Activated CD4-positive, alpha-beta memory T cell treated with anti-CD3 and anti-CD28 coated beads for 36 hours (primary cell): ENCODE results near the gene UBE2F. TPM values are rescaled to one million over a fixed set of nuclear protein-coding genes. Genes with fewer than 3 reads are reported as not detected.

Source experiments
- CTCF ChIA-PET: fragments of 350-600 bp; sonication (Branson Sonifier 250); formaldehyde crosslinking; loops from one replicate; lab custom pipeline; 2021; ENCODE audit warnings: antibody characterized with exemption, inconsistent platforms; lab: Charles Lee
- POLR2A ChIA-PET: fragments of 350-600 bp; sonication (Branson Sonifier 250); formaldehyde crosslinking; loops from one replicate; lab custom pipeline; 2021; ENCODE audit warnings: antibody characterized with exemption; lab: Charles Lee
- DNase-seq: peaks from one replicate; pipeline ENCODE4 v3.0.0-alpha.2; 2020
- H3K27ac Mint-ChIP-seq: one replicate; pipeline ENCODE4 v1.8.0; 2021; ENCODE audit warnings: mixed read lengths
- H3K27me3 Mint-ChIP-seq: one replicate; pipeline ENCODE4 v1.8.0; 2021; ENCODE audit warnings: mixed read lengths
- H3K36me3 Mint-ChIP-seq: one replicate; pipeline ENCODE4 v1.8.0; 2021; ENCODE audit warnings: mixed read lengths
- H3K4me1 Mint-ChIP-seq: one replicate; pipeline ENCODE4 v1.8.0; 2021; ENCODE audit warnings: low read depth, mixed read lengths
- H3K4me3 Mint-ChIP-seq: one replicate; pipeline ENCODE4 v1.8.0; 2021; ENCODE audit warnings: mild to moderate bottlenecking, mixed read lengths
- H3K9me3 Mint-ChIP-seq: one replicate; pipeline ENCODE4 v1.8.0; 2021; ENCODE audit warnings: mixed read lengths
- intact Hi-C: fragments of 100-400 bp; cut with micrococcal nuclease; formaldehyde crosslinking; loops from one replicate; pipeline ENCODE4 v1.15.1; 2023
- total RNA-seq, 2 experiments: library from RNA; stranded (reverse); gene quantifications; one replicate each; pipeline ENCODE4 v1.2.3, GENCODE V29; 2021

UBE2F gene
- total RNA-seq, 2 experiments from 2014 or later, result 50.7 to 52.9 TPM

DNA sequence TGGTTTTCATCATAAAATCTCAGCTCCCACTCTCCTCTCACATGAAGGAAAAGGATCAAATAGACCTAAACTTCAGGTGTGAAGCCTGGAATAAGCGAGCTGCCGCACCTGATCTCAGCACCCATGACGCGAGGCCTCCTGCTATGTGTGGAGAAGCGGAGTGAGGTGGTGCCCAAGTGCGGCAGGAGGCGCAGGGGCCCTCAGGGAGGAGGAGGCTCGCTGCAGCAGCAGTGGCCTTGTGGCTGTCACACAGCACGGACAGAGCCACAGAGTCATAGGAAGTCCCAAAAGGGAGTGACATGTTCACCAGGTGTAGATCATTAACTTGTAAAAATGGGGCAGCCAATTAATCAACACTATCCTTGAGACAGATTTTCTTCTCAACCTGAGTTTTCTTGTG, 103.1 kb downstream of the UBE2F start:
- Mint-ChIP-seq H3K27ac (peak overlapping the region; percentile 66), H3K4me1 (peaks cover 52% of the 10 kb centered on the region), H3K4me3 (no peak overlapping the region)

DNA sequence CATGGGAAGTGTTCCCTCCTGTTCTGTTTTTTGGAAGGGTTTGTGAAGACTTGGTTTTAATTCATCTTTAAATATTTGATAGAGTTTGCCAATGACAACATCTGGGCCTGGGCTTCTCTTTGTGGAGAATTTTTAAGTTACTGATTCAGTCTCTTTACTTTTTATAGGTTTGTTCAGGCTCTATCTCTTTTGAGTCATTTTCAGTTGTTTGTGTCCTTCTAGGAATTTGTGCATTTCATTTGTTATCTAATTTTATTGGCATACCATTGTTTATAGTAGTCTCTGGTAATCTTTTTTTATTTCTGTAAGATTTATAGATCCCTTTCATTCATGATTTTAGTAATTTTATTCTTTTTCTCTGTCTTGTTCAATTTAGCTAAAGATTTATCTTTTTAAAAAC, 108.6 kb downstream of the UBE2F start:
- no peak overlapping the region for H3K27ac Mint-ChIP-seq
- H3K9me3 Mint-ChIP-seq, result peaks cover 7% of the 10 kb centered on the region
- peaks cover 59% of the 10 kb centered on the region for H3K36me3 Mint-ChIP-seq
- H3K4me3 Mint-ChIP-seq, result no peak overlapping the region
- POLR2A ChIA-PET, result no interaction called here
- no peak for DNase-seq
- peaks cover 8% of the 10 kb centered on the region for H3K4me1 Mint-ChIP-seq
- intact Hi-C loops, result no loop called here
- no peaks in the 10 kb centered on the region for H3K27me3 Mint-ChIP-seq
- CTCF ChIA-PET, result no interaction called here

More for the DNA sequence above, 103.1 kb downstream of the UBE2F start:
- intact Hi-C loops, result loop anchor here (10.0 kb wide), 2 partner anchors 135 to 215 kb away; partner anchors contain the start of genes ILKAP and PER2
- ChIA-PET CTCF (no interaction called here), POLR2A (interaction anchor here (1.8 kb wide), 1 partner anchor 9 kb away, joined by 6 read pairs; the partner anchor contains the start of gene SCLY)
- no peak for DNase-seq
- H3K27me3 Mint-ChIP-seq, result no peaks in the 10 kb centered on the region
- peaks cover 77% of the 10 kb centered on the region for H3K36me3 Mint-ChIP-seq
- H3K9me3 Mint-ChIP-seq, result peaks cover 28% of the 10 kb centered on the region

DNA sequence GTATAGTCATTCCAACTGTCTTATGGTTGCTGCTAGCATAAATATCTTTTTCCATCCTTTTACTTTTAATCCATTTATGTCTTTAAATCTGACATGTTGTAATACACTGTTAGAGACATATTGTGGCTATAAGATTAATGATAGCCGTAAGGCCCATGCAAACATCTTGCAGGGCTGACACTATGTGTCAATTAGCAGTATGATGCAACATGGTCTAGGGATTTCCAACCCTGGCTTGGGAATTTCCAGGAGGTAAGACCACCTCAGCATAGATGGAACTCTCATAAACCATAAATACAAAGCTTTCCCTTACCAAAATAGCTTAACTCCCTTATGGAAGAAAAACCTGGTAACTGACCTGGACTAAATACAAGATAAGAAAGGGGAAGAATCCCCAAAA, 110.5 kb downstream of the UBE2F start:
- ChIA-PET POLR2A (no interaction called here), CTCF (interaction anchor here (0.7 kb wide), 1 partner anchor 99 kb away, joined by 3 read pairs; no protein-coding TSS in a partner anchor)
- peaks cover 69% of the 10 kb centered on the region for H3K36me3 Mint-ChIP-seq
- intact Hi-C loops, result no loop called here
- H3K9me3 Mint-ChIP-seq, result peaks cover 7% of the 10 kb centered on the region
- H3K4me1 Mint-ChIP-seq, result peaks cover 2% of the 10 kb centered on the region
- no peak overlapping the region for H3K4me3 Mint-ChIP-seq
- no peak overlapping the region for H3K27ac Mint-ChIP-seq
- H3K27me3 Mint-ChIP-seq, result no peaks in the 10 kb centered on the region
- no peak for DNase-seq

DNA sequence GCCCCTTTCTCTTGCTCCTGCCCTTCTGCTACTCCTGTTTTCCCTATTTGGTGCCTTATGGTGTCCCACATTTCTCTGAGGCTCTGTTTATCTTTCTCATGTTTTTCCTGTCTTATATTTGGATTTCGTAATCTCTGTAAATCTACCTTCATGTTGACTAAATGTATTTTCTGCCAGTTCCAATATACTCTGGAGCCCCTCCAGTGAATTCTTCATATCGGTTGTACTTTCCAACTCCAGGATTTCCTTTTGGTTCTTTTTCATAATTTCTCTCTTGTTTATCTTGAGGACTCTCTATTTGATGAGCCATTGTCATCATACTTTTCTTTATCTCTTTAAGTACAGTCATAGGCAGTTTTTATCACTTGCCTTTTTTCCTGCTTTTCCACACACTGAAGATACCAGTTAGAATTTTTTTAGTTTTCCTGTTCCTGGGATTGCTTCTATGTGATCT, 113.1 kb downstream of the UBE2F start:
- ChIA-PET POLR2A (no interaction called here), CTCF (no interaction called here)
- no peak overlapping the region for H3K27ac Mint-ChIP-seq
- intact Hi-C loops, result no loop called here
- no peaks in the 10 kb centered on the region for H3K9me3 Mint-ChIP-seq
- no peak overlapping the region for H3K4me3 Mint-ChIP-seq
- no peak for DNase-seq
- no peaks in the 10 kb centered on the region for H3K27me3 Mint-ChIP-seq
- H3K36me3 Mint-ChIP-seq, result peaks cover 67% of the 10 kb centered on the region
- H3K4me1 Mint-ChIP-seq, result no peaks in the 10 kb centered on the region

- POLR2A ChIA-PET, result no interaction called here
- H3K9me3 Mint-ChIP-seq, result no peaks in the 10 kb centered on the region
- no peak for DNase-seq
Observed at GRCh38 chr2:238080518-238080917, 113.7 kb downstream of the UBE2F start.

DNA sequence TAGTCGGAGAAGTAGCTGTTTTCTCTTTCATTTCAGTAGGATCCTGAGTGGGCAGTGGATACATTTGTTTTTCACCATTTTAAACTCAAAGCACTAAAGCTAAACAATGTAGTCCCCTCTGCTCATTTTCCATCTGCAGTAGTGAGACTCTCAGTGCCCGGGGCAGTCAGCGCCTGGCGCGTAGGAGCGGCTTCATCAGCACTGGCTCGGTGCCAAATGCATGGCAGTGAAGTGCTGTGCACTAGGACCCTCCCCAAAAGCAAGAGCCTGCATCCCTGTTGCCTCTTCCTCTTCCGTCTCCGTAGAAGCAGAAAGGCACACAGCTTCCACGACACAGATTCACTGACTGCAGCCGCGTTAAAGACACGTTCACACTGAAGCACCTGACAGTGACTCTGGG, 114.3 kb downstream of the UBE2F start:
- H3K27ac Mint-ChIP-seq, result no peak overlapping the region
- intact Hi-C loops, result no loop called here
- no peak overlapping the region for H3K4me3 Mint-ChIP-seq
- H3K4me1 Mint-ChIP-seq, result no peaks in the 10 kb centered on the region
- peak; percentile 4 for DNase-seq
- POLR2A ChIA-PET, result no interaction called here
- H3K36me3 Mint-ChIP-seq, result peaks cover 68% of the 10 kb centered on the region
- no peaks in the 10 kb centered on the region for H3K9me3 Mint-ChIP-seq
- H3K27me3 Mint-ChIP-seq, result no peaks in the 10 kb centered on the region
- CTCF ChIA-PET, result no interaction called here

More at GRCh38 chr2:238080518-238080917, 113.7 kb downstream of the UBE2F start:
- CTCF ChIA-PET, result no interaction called here
- no peaks in the 10 kb centered on the region for H3K4me1 Mint-ChIP-seq
- no peak overlapping the region for H3K4me3 Mint-ChIP-seq
- intact Hi-C loops, result no loop called here
- no peak overlapping the region for H3K27ac Mint-ChIP-seq
- H3K27me3 Mint-ChIP-seq, result no peaks in the 10 kb centered on the region
- peaks cover 68% of the 10 kb centered on the region for H3K36me3 Mint-ChIP-seq

DNA sequence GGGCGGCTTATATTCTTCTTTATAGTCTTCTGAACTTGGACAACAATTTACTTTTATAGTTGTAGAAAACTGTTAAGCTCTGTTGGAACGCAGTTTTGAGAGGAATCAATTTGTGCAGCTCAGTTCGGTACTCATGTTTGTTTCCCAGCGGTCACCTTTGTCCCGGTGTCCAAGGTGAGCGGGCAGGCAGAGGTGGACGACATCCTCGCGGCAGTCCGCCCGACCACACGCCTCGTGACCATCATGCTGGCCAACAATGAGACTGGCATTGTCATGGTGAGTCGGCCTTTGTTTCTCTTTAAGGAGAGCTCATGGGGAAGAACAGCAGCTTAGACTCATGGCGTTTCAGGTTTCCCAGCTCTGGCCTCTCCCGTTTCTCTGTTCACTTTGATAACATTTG, 114.7 kb downstream of the UBE2F start:
- H3K4me3 Mint-ChIP-seq, result no peak overlapping the region
- no peaks in the 10 kb centered on the region for H3K27me3 Mint-ChIP-seq
- intact Hi-C loops, result no loop called here
- no peaks in the 10 kb centered on the region for H3K4me1 Mint-ChIP-seq
- CTCF ChIA-PET, result no interaction called here
- H3K36me3 Mint-ChIP-seq, result peaks cover 67% of the 10 kb centered on the region
- no peaks in the 10 kb centered on the region for H3K9me3 Mint-ChIP-seq
- DNase-seq, result no peak
- H3K27ac Mint-ChIP-seq, result no peak overlapping the region
- POLR2A ChIA-PET, result no interaction called here

DNA sequence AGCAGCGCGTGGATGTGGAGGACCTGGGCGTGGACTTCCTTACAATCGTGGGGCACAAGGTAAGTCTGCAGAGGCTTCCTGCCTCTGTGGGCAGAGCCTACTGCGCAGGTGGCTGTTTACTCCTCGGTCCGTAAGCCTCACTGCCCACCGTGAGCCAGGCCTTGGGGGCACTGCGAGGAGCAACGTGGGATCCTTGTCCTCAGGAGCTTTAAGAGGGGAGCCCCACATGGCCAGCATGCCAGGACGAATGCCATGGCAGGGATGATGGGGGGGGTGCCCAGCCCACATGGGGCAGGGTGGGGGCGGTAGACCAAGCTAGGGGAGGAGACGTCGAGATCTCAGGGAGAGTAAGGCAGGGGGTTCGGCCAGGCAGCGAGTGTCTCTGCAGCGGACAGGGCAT, 115.3 kb downstream of the UBE2F start:
- intact Hi-C loops, result no loop called here
- Mint-ChIP-seq H3K36me3 (peaks cover 67% of the 10 kb centered on the region), H3K4me3 (no peak overlapping the region), H3K27me3 (no peaks in the 10 kb centered on the region), H3K27ac (no peak overlapping the region), H3K4me1 (no peaks in the 10 kb centered on the region), H3K9me3 (no peaks in the 10 kb centered on the region)
- POLR2A ChIA-PET, result no interaction called here
- CTCF ChIA-PET, result no interaction called here
- peak; percentile 3 for DNase-seq

DNA sequence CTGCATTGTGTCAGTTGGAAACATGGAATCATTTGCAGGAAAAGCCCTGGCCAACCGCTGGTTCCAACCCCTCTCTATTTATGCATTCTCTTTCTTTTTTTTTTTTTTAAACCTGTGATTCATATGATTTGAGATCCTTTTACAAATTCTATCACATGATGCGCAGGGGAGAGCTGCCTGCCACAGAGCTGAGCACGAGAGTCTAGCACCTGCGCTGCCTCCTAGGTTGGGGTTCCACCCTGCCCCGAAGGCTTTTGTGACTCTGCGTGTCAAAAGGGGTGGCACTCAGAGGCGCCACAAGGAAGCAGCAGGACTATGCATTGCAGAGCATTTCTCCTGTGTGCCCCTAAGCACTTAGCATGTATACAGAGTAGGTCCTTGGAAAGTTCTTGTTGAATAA, 116.0 kb downstream of the UBE2F start:
- intact Hi-C loops, result no loop called here
- no peak overlapping the region for H3K4me3 Mint-ChIP-seq
- H3K9me3 Mint-ChIP-seq, result no peaks in the 10 kb centered on the region
- POLR2A ChIA-PET, result no interaction called here
- H3K36me3 Mint-ChIP-seq, result peaks cover 63% of the 10 kb centered on the region
- H3K27me3 Mint-ChIP-seq, result no peaks in the 10 kb centered on the region
- CTCF ChIA-PET, result no interaction called here
- H3K27ac Mint-ChIP-seq, result no peak overlapping the region
- no peak for DNase-seq
- H3K4me1 Mint-ChIP-seq, result no peaks in the 10 kb centered on the region

- CTCF ChIA-PET, result no interaction called here
- POLR2A ChIA-PET, result no interaction called here
- Mint-ChIP-seq H3K9me3 (no peaks in the 10 kb centered on the region), H3K27me3 (no peaks in the 10 kb centered on the region), H3K4me1 (no peaks in the 10 kb centered on the region), H3K36me3 (peaks cover 60% of the 10 kb centered on the region), H3K4me3 (no peak overlapping the region), H3K27ac (no peak overlapping the region)
- intact Hi-C loops, result no loop called here
- DNase-seq, result peak; percentile 0
Observed at GRCh38 chr2:238083919-238084318, 117.1 kb downstream of the UBE2F start.

DNA sequence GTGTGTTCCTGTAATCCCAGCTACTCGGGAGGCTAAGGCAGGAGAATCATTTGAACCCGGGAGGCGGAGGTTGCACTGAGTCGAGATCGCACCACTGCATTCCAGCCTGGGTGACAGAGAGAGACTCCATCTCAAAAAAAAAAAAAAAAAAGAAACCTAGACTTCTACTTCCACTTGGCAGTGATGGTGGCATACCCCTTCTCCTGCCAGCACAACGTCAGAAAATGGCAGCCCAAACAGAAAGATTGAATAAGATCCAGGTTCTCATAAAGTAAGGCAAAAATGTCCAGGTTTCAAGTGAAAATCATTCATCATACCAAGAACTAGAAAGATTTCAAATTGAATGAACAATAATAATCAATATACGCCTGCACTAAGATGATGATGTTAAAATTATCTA, 117.9 kb downstream of the UBE2F start:
- Mint-ChIP-seq H3K4me1 (no peaks in the 10 kb centered on the region), H3K27ac (no peak overlapping the region), H3K27me3 (no peaks in the 10 kb centered on the region), H3K4me3 (no peak overlapping the region), H3K9me3 (no peaks in the 10 kb centered on the region), H3K36me3 (peaks cover 62% of the 10 kb centered on the region)
- ChIA-PET POLR2A (no interaction called here), CTCF (no interaction called here)
- DNase-seq, result no peak
- intact Hi-C loops, result no loop called here

GRCh38 chr2:238085899-238086298, 119.1 kb downstream of the UBE2F start:
- POLR2A ChIA-PET, result no interaction called here
- H3K4me3 Mint-ChIP-seq, result no peak overlapping the region
- H3K36me3 Mint-ChIP-seq, result peaks cover 53% of the 10 kb centered on the region
- H3K27ac Mint-ChIP-seq, result no peak overlapping the region
- no peak for DNase-seq
- H3K9me3 Mint-ChIP-seq, result no peaks in the 10 kb centered on the region
- no peaks in the 10 kb centered on the region for H3K4me1 Mint-ChIP-seq
- intact Hi-C loops, result no loop called here
- H3K27me3 Mint-ChIP-seq, result no peaks in the 10 kb centered on the region
- CTCF ChIA-PET, result no interaction called here

- ChIA-PET POLR2A (no interaction called here), CTCF (interaction anchor here (1.0 kb wide), 1 partner anchor 52 kb away, joined by 3 read pairs; no protein-coding TSS in a partner anchor)
- Mint-ChIP-seq H3K9me3 (no peaks in the 10 kb centered on the region), H3K4me1 (no peaks in the 10 kb centered on the region), H3K4me3 (no peak overlapping the region), H3K27ac (no peak overlapping the region), H3K36me3 (peaks cover 46% of the 10 kb centered on the region), H3K27me3 (no peaks in the 10 kb centered on the region)
- intact Hi-C loops, result no loop called here
- DNase-seq, result no peak
Observed at GRCh38 chr2:238087211-238087610, 120.4 kb downstream of the UBE2F start.
